HEK293 (cell line): ENCODE results near the gene INO80.

Source experiments
- CTCF ChIA-PET: fragments of 350-600 bp; formaldehyde crosslinking; extraction: SDS; loops from one replicate; lab custom pipeline; 2021; ENCODE audit warnings: antibody characterized with exemption; lab: Yijun Ruan, JAX
- POLR2A ChIA-PET: fragments of 300-600 bp; formaldehyde crosslinking; extraction: SDS; loops from one replicate; lab custom pipeline; 2020; ENCODE audit warnings: antibody characterized with exemption, inconsistent platforms; lab: Yijun Ruan, JAX
- H3K27ac ChIP-seq: fragments of 200-500 bp; sonication (Bioruptor generic); 2 replicates; pipeline ENCODE4 v1.5.1; 2014; ENCODE audit warnings: low read depth, low read length, control low read depth, inconsistent platforms; ENCODE audit errors: extremely low read depth
- H3K36me3 ChIP-seq, 2 experiments: fragments of 200-500 bp in 1 of 2; sonication (Bioruptor generic) in 1 of 2; 1 replicate in 1 of 2; 2 replicates in 1 of 2; pipeline ENCODE4 v1.5.1; 2014 to 2017; ENCODE audit warnings: inconsistent platforms in 2 of 2, low read length in 2 of 2; ENCODE audit not compliant: control insufficient read depth in 2 of 2, insufficient read depth in 1 of 2
- H3K4me1 ChIP-seq: fragments of 200-500 bp; sonication (Bioruptor generic); 2 replicates; pipeline ENCODE4 v1.5.1; 2014; ENCODE audit warnings: mild to moderate bottlenecking, low read length, inconsistent platforms; ENCODE audit not compliant: control insufficient read depth, insufficient read depth
- H3K4me3 ChIP-seq: 2 replicates; pipeline ENCODE4 v1.5.1; 2011; ENCODE audit warnings: low read depth, mild to moderate bottlenecking, control low read depth, low read length, moderate library complexity
- H3K9me3 ChIP-seq: fragments of 200-500 bp; sonication (Bioruptor generic); 2 replicates; pipeline ENCODE4 v1.5.1; 2014; ENCODE audit warnings: low read depth, low read length, inconsistent platforms; ENCODE audit not compliant: control insufficient read depth, insufficient read depth
- GFI1B ChIP-seq: fragments of 450-650 bp; formaldehyde crosslinking; IDR thresholded peaks from 2 replicates; pipeline ENCODE4 v1.5.1; 2016; ENCODE audit warnings: missing biosample characterization, missing genetic modification characterization
- HOXA7 ChIP-seq: sonication (generic); formaldehyde crosslinking; IDR thresholded peaks from 2 replicates; pipeline ENCODE4 v1.8.1; 2022; ENCODE audit warnings: missing genetic modification reagents, borderline replicate concordance
- HOXC10 ChIP-seq: sonication (generic); formaldehyde crosslinking; IDR thresholded peaks from 2 replicates; pipeline ENCODE4 v1.8.1; 2023; ENCODE audit warnings: mild to moderate bottlenecking, missing genetic modification reagents
- KLF16 ChIP-seq: fragments of 450-650 bp; formaldehyde crosslinking; IDR thresholded peaks from 2 replicates; pipeline ENCODE4 v1.5.1; 2017; ENCODE audit warnings: missing biosample characterization, missing genetic modification characterization
- PATZ1 ChIP-seq: fragments of 450-650 bp; formaldehyde crosslinking; IDR thresholded peaks from 2 replicates; pipeline ENCODE4 v1.5.1; 2016; ENCODE audit warnings: missing biosample characterization, missing genetic modification characterization
- PRDM1 ChIP-seq: fragments of 450-650 bp; formaldehyde crosslinking; IDR thresholded peaks from 2 replicates; pipeline ENCODE4; 2016; ENCODE audit warnings: missing biosample characterization, missing genetic modification characterization
- PRDM10 ChIP-seq: fragments of 450-650 bp; formaldehyde crosslinking; IDR thresholded peaks from 2 replicates; pipeline ENCODE4 v1.5.1; 2016; ENCODE audit warnings: missing biosample characterization, missing genetic modification characterization
- SCRT1 ChIP-seq: fragments of 450-650 bp; formaldehyde crosslinking; IDR thresholded peaks from 2 replicates; pipeline ENCODE4 v1.5.1; 2016; ENCODE audit warnings: missing biosample characterization, missing genetic modification characterization, borderline replicate concordance
- YY2 ChIP-seq: fragments of 450-650 bp; formaldehyde crosslinking; IDR thresholded peaks from 2 replicates; pipeline ENCODE4 v1.5.1; 2016; ENCODE audit warnings: missing biosample characterization, missing genetic modification characterization
- ZBTB48 ChIP-seq: fragments of 450-650 bp; formaldehyde crosslinking; IDR thresholded peaks from 2 replicates; pipeline ENCODE4 v1.5.1; 2016; ENCODE audit warnings: missing biosample characterization, missing genetic modification characterization
- ZFP41 ChIP-seq: fragments of 450-650 bp; formaldehyde crosslinking; IDR thresholded peaks from 2 replicates; pipeline ENCODE4 v1.5.1; 2016; ENCODE audit warnings: missing biosample characterization, missing genetic modification characterization, borderline replicate concordance
- ZNF10 ChIP-seq: fragments of 450-650 bp; formaldehyde crosslinking; IDR thresholded peaks from 2 replicates; pipeline ENCODE4 v1.5.1; 2017; ENCODE audit warnings: missing biosample characterization, missing genetic modification characterization
- ZNF112 ChIP-seq: fragments of 450-650 bp; formaldehyde crosslinking; IDR thresholded peaks from 2 replicates; pipeline ENCODE4 v1.5.0; 2017; ENCODE audit warnings: missing biosample characterization, missing genetic modification characterization
- ZNF169 ChIP-seq: fragments of 450-650 bp; formaldehyde crosslinking; IDR thresholded peaks from 2 replicates; pipeline ENCODE4 v1.5.1; 2016; ENCODE audit warnings: missing biosample characterization, missing genetic modification characterization
- ZNF214 ChIP-seq: fragments of 450-650 bp; formaldehyde crosslinking; IDR thresholded peaks from 2 replicates; pipeline ENCODE4 v1.5.1; 2017; ENCODE audit warnings: missing biosample characterization, mild to moderate bottlenecking, missing genetic modification characterization, borderline replicate concordance
- ZNF23 ChIP-seq: fragments of 450-650 bp; formaldehyde crosslinking; IDR thresholded peaks from 2 replicates; pipeline ENCODE4 v1.5.1; 2016; ENCODE audit warnings: missing biosample characterization, missing genetic modification characterization, borderline replicate concordance
- ZNF292 ChIP-seq: fragments of 450-650 bp; formaldehyde crosslinking; IDR thresholded peaks from 2 replicates; pipeline ENCODE4 v1.5.1; 2016; ENCODE audit warnings: low read depth, missing biosample characterization, missing genetic modification characterization, borderline replicate concordance
- ZNF324 ChIP-seq: fragments of 450-650 bp; formaldehyde crosslinking; IDR thresholded peaks from 2 replicates; pipeline ENCODE4 v1.5.1; 2016; ENCODE audit warnings: missing biosample characterization, missing genetic modification characterization
- ZNF350 ChIP-seq: fragments of 450-650 bp; formaldehyde crosslinking; IDR thresholded peaks from 2 replicates; pipeline ENCODE4 v1.5.0; 2017; ENCODE audit warnings: missing biosample characterization, mild to moderate bottlenecking, missing genetic modification characterization
- ZNF416 ChIP-seq: fragments of 450-650 bp; formaldehyde crosslinking; IDR thresholded peaks from 2 replicates; pipeline ENCODE4 v1.5.1; 2016; ENCODE audit warnings: missing biosample characterization, missing genetic modification characterization
- ZNF558 ChIP-seq: fragments of 450-650 bp; formaldehyde crosslinking; IDR thresholded peaks from 2 replicates; pipeline ENCODE4 v1.5.1; 2016; ENCODE audit warnings: missing biosample characterization, missing genetic modification characterization
- ZNF624 ChIP-seq: fragments of 450-650 bp; formaldehyde crosslinking; IDR thresholded peaks from 2 replicates; pipeline ENCODE4 v1.5.1; 2017; ENCODE audit warnings: missing biosample characterization, missing genetic modification characterization
- ZNF645 ChIP-seq: fragments of 450-650 bp; formaldehyde crosslinking; IDR thresholded peaks from 2 replicates; pipeline ENCODE4; 2016; ENCODE audit warnings: missing biosample characterization, missing genetic modification characterization
- ZNF664 ChIP-seq: fragments of 450-650 bp; formaldehyde crosslinking; IDR thresholded peaks from 2 replicates; pipeline ENCODE4 v1.5.1; 2016; ENCODE audit warnings: missing biosample characterization, missing genetic modification characterization
- ZNF670 ChIP-seq: fragments of 450-650 bp; formaldehyde crosslinking; IDR thresholded peaks from 2 replicates; pipeline ENCODE4 v1.5.1; 2016; ENCODE audit warnings: missing biosample characterization, missing genetic modification characterization, low read depth
- ZNF776 ChIP-seq: fragments of 450-650 bp; formaldehyde crosslinking; IDR thresholded peaks from 2 replicates; pipeline ENCODE4 v1.5.0; 2017; ENCODE audit warnings: missing biosample characterization, missing genetic modification characterization, borderline replicate concordance
- ZNF777 ChIP-seq: fragments of 450-650 bp; formaldehyde crosslinking; IDR thresholded peaks from 2 replicates; pipeline ENCODE4 v1.5.1; 2017; ENCODE audit warnings: missing biosample characterization, missing genetic modification characterization, borderline replicate concordance

The INO80 gene

GRCh38 chr15:40986820-40987219, 129.3 kb downstream of the INO80 start:
- no peak overlapping the region for H3K27ac ChIP-seq
- CTCF ChIA-PET, result interaction anchor here (0.7 kb wide), 1 partner anchor 168 kb away, joined by 3 read pairs; no protein-coding TSS in a partner anchor
- peaks cover 8 to 79% of the 10 kb centered on the region in 2 experiments for H3K36me3 ChIP-seq
- H3K4me3 ChIP-seq, result no peak overlapping the region
- H3K4me1 ChIP-seq, result no peaks in the 10 kb centered on the region
- H3K9me3 ChIP-seq, result no peaks in the 10 kb centered on the region
- TF ChIP-seq KLF16 (no peak), ZNF624 (tag by site-specific recombination) (no peak), ZNF169 (no peak), PATZ1 (tag by site-specific recombination) (no peak), ZBTB48 (no peak), ZNF777 (tag by site-specific recombination) (no peak), ZNF350 (tag by site-specific recombination) (no peak), ZNF292 (no peak), ZNF324 (tag by site-specific recombination) (no peak), ZNF776 (tag by site-specific recombination) (no peak), ZNF416 (no peak), GFI1B (tag by site-specific recombination) (no peak), ZNF670 (no peak), ZNF112 (tag by site-specific recombination) (no peak), PRDM10 (tag by site-specific recombination) (no peak), HOXC10 (CRISPR knock-in tag) (no peak), ZNF214 (no peak), HOXA7 (no peak)
- TF ChIP-seq, all 188 proteins: peak for 0
- POLR2A ChIA-PET, result no interaction called here

- ChIA-PET CTCF (interaction anchor here (0.5 to 0.7 kb wide), 2 partner anchors 81 to 169 kb away, joined by 3 read pairs; no protein-coding TSS in a partner anchor), POLR2A (no interaction called here)
- Histone ChIP-seq H3K4me1 (no peaks in the 10 kb centered on the region), H3K4me3 (no peak overlapping the region), H3K27ac (no peak overlapping the region), H3K36me3 (peaks cover 8 to 85% of the 10 kb centered on the region in 2 experiments), H3K9me3 (no peaks in the 10 kb centered on the region)
- TF ChIP-seq YY2 (tag by site-specific recombination) (no peak), PATZ1 (tag by site-specific recombination) (no peak), ZNF645 (no peak), ZNF10 (tag by site-specific recombination) (no peak), ZNF558 (tag by site-specific recombination) (no peak), ZFP41 (no peak), ZNF23 (tag by site-specific recombination) (no peak), PRDM1 (tag by site-specific recombination) (no peak), ZNF664 (tag by site-specific recombination) (no peak), ZNF292 (no peak), SCRT1 (tag by site-specific recombination) (no peak)
Observed at GRCh38 chr15:40985541-40986330, 130.3 kb downstream of the INO80 start.
